Measurements from ENCODE around the gene SPANXN2. TPM values are rescaled to one million over a fixed set of nuclear protein-coding genes. Genes with fewer than 3 reads are reported as not detected.

SPANXN2 gene
- total and polyA plus RNA-seq, 12 donors: not detected

- 32 to 54% (median 42%) methylated on average over 3 of the region's 3 CpGs for WGBS, 4 donors
- intact Hi-C loops (cut with DNase I): no loop called here
- H3K27me3 ChIP-seq: no peaks in the 10 kb centered on the region
These were observed 33.6 kb upstream of the SPANXN2 start for GRCh38 chrX:143754183-143754582.

GRCh38 chrX:143733866-143734265 is 13.3 kb upstream of the SPANXN2 start:
- Histone ChIP-seq H3K36me3 (replicated peaks in 1 of 2) (no peaks in the 10 kb centered on the region), H3K4me3 (no peak overlapping the region), H3K27ac (no peak overlapping the region), H3K9me3 (replicated peaks in 1 of 3) (no peaks in the 10 kb centered on the region), H3K4me1 (replicated peaks in 1 of 2) (no peaks in the 10 kb centered on the region), H3K27me3 (no peaks in the 10 kb centered on the region)
- intact Hi-C loops (cut with DNase I): no loop called here
- no peak for TF ChIP-seq CTCF (IDR thresholded peaks at IDR 0.05)
- no peak for TF ChIP-seq POLR2A (IDR thresholded peaks at IDR 0.05)
- DNase-seq: no peak

More at GRCh38 chrX:143754183-143754582, 33.6 kb upstream of the SPANXN2 start:
- DNase-seq: no peak
- no peaks in the 10 kb centered on the region for H3K9me3 ChIP-seq (replicated peaks in 1 of 3)
- no peaks in the 10 kb centered on the region for H3K36me3 ChIP-seq (replicated peaks in 1 of 2)
- TF ChIP-seq POLR2A (IDR thresholded peaks at IDR 0.05) (no peak), CTCF (IDR thresholded peaks at IDR 0.05) (no peak)
- H3K4me1 ChIP-seq (replicated peaks in 1 of 2): no peaks in the 10 kb centered on the region
- H3K27ac ChIP-seq: no peak overlapping the region
- H3K4me3 ChIP-seq: no peak overlapping the region

GRCh38 chrX:143726296-143726695 is 5.7 kb upstream of the SPANXN2 start:
- Histone ChIP-seq H3K27me3 (no peaks in the 10 kb centered on the region), H3K4me1 (replicated peaks in 1 of 2) (no peaks in the 10 kb centered on the region), H3K36me3 (replicated peaks in 1 of 2) (no peaks in the 10 kb centered on the region), H3K4me3 (no peak overlapping the region), H3K27ac (no peak overlapping the region), H3K9me3 (replicated peaks in 1 of 3) (no peaks in the 10 kb centered on the region)
- DNase-seq: no peak
- TF ChIP-seq POLR2A (IDR thresholded peaks at IDR 0.05) (no peak), CTCF (IDR thresholded peaks at IDR 0.05) (no peak)
- WGBS, 4 donors: 91 to 93% methylated on average over 17 of the region's 17 CpGs; no CpG with 5 or more reads in 2 of the 4 donors
- intact Hi-C loops (cut with DNase I): no loop called here

- Histone ChIP-seq H3K4me1 (replicated peaks in 1 of 2) (no peaks in the 10 kb centered on the region), H3K27ac (no peak overlapping the region), H3K36me3 (replicated peaks in 1 of 2) (no peaks in the 10 kb centered on the region), H3K27me3 (no peaks in the 10 kb centered on the region), H3K4me3 (no peak overlapping the region), H3K9me3 (replicated peaks in 1 of 3) (no peaks in the 10 kb centered on the region)
- WGBS, 4 donors: 59 to 84% (median 83%) methylated on average over 3 to 4 of the region's 4 CpGs; no CpG with 5 or more reads in 1 of the 4 donors
- intact Hi-C loops (cut with DNase I): no loop called here
- DNase-seq: no peak
- TF ChIP-seq POLR2A (IDR thresholded peaks at IDR 0.05): no peak
- TF ChIP-seq CTCF (IDR thresholded peaks at IDR 0.05): no peak
These were observed 19.1 kb downstream of the SPANXN2 start for GRCh38 chrX:143701460-143701859.

Measured in adrenal gland (tissue), 12 donors.